NCI-H187 (cell line): Measurements from ENCODE around the gene SPRR2F.
A peak's percentile ranks its signal among the peaks of the same experiment; 100 is the strongest.
"Not testable (repeated sequence)": the region's sequence is repeated elsewhere in the genome, so short reads cannot be mapped to it uniquely, and the experiment has no call there.

Experiments used
- DNase-seq, 2 experiments: peaks; one replicate each; lab custom pipeline; 2025; lab: John Stamatoyannopoulos, UW

The SPRR2F gene, protein sequence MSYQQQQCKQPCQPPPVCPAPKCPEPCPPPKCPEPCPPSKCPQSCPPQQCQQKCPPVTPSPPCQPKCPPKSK

DNA sequence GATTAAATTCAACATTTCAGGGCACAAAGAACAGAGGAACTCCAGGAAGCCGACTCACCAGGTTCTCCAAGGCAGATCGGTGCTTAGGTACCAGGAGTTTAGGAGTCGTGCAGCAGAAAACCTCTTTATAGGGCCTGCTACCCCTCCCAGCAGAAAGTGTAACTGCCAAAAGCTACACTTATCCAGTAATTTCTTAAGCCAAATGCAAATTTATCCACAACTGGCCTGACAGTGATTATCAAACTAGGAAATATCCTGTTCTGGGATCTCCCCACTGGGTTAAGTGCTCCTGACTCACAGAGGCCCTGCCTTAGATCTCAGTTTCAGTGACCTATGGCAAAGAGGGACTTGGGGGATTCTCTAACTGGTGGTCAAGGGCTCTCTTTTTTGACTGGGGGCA, at the start of gene SPRR2F:
SPRR2F (minus strand) TSS at position 101 of the 400 bp plus-strand sequence. CDS start 783 bp downstream, outside the sequence.
- no peak for DNase-seq

- DNase-seq: no peak
Observed at GRCh38 chr1:153155541-153155940, 42.2 kb upstream of the SPRR2F start.

GRCh38 chr1:153152481-153152880, 39.2 kb upstream of the SPRR2F start:
- no peak for DNase-seq

DNA sequence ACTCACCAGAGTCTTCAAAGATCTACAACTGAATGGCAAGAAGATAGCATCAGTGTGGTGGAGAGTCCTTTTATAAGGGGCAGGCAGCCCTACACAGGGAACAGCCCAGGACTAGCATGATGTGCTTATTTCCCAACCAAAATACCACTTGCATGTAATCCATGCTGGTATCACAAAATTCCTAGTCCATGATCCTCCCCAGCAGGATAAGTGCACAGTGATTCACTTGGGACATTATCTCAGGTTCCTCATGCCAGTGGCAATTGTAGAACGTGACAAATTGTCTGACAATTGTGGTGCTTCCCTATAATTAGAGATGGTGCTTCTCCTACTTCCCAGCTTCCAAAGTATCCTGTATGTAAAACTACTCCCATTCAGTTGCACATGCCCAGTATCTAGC, 37.5 kb upstream of the SPRR2F start, which contains the start of gene SPRR2G:
SPRR2G (minus strand) TSS at position 45 of the 400 bp plus-strand sequence. CDS start 780 bp downstream, outside the sequence.
- DNase-seq: no peak

GRCh38 chr1:153141377-153141776, 28.1 kb upstream of the SPRR2F start:
- DNase-seq: no peak

- DNase-seq: no peak
Observed at GRCh38 chr1:153140484-153140883, 27.2 kb upstream of the SPRR2F start.

DNA sequence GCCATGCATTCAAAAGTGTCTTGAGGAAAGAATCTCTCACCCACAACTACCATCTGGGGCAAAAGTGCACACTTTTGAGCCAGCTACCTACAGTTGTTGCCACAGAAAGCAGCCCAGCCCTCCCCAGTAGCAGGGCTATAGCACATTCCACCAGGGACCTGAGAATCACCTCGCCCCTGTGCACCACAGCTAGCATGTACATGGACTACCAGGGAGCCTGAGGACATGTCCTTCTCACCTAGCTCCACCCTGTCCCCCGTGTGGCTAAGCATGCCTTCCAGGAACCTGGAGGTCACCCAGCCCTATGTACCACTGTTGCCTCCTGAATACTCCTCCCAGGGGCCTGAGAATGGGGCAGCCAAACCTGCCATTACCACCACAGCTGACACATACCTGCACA, 20.4 kb upstream of the SPRR2F start:
- no peak for DNase-seq

- DNase-seq: no peak
Observed at GRCh38 chr1:153133267-153133666, 20.0 kb upstream of the SPRR2F start.

GRCh38 chr1:153128688-153129087, 15.4 kb upstream of the SPRR2F start:
- not testable (repeated sequence) for DNase-seq

DNA sequence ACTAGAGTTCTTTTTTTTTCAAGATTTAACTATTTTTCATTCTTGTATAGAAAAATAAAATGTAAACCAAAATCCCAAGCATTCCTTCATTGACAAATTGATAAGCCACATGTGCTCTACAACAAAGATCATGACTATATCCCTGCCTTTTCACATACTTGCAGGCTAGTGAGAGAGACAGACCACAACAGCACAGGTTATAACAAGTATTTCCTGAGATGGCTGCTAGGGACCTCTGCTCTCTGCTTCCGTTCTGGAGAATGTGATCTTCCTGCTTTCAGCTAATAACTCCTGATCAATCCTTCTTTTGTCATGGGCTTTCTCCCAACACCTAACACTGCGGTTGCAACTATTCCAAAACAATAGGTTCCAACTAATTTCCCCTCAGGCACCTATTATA, 14.0 kb upstream of the SPRR2F start:
- DNase-seq: no peak

- no peak for DNase-seq
Observed at GRCh38 chr1:153125536-153125935, 12.2 kb upstream of the SPRR2F start.

- DNase-seq: not testable (repeated sequence)
Observed at GRCh38 chr1:153123793-153124192, 10.5 kb upstream of the SPRR2F start.

GRCh38 chr1:153122831-153123421, 9.6 kb upstream of the SPRR2F start:
- peak; percentile 89 to 93 for DNase-seq

GRCh38 chr1:153120945-153121344, 7.6 kb upstream of the SPRR2F start:
- no peak for DNase-seq

DNA sequence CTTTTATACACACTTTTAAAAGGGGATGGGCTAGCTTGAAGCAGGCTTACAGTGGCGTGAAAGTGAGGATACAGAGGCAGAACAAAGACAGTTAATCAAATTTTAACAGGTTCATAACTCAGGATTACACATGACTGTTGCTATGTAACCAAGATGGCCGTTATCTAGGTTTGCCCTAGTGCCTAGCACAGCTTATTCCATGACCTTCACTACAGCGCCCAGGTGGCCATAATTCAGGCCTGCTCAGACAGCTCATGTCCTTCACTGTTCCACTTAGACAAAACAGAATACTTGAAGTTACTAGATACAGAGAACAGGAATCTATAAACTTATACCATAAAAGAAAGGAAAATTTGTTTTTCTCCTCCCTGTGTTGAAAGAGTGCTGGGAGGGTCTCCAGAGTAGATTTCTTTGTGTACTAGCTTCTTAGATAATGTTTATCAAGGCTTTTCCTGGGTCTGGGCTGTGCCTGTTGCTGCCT, 6.2 kb upstream of the SPRR2F start:
- DNase-seq: peak; percentile 68 to 73

- DNase-seq: not testable (repeated sequence)
Observed at GRCh38 chr1:153115264-153115663, 1.9 kb upstream of the SPRR2F start.

GRCh38 chr1:153112454-153112853, 862 bp downstream of the SPRR2F start:
- not testable (repeated sequence) for DNase-seq

- DNase-seq: no peak
Observed at GRCh38 chr1:153100245-153100644, 13.1 kb downstream of the SPRR2F start.

GRCh38 chr1:153099461-153100045, 13.8 kb downstream of the SPRR2F start:
- no peak for DNase-seq

DNA sequence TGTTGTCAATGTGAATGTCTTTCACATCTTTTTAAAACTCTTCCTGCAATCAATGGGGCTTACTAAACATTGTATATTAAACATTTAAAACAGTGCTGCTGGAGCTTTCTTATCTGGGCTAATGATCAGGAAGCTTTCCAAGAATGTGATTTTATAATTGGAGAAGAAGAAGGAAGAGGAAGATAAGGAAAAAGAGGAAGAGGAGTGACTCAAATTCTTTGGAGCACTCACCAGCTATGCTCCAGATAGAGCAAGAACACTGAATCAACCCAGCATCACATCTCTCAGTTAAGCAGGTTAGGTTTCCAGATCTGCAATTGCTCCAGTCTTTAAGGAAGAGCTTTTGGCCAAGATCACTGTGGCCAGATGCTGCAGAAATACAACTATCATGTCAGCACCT, 17.6 kb downstream of the SPRR2F start:
- DNase-seq: no peak

DNA sequence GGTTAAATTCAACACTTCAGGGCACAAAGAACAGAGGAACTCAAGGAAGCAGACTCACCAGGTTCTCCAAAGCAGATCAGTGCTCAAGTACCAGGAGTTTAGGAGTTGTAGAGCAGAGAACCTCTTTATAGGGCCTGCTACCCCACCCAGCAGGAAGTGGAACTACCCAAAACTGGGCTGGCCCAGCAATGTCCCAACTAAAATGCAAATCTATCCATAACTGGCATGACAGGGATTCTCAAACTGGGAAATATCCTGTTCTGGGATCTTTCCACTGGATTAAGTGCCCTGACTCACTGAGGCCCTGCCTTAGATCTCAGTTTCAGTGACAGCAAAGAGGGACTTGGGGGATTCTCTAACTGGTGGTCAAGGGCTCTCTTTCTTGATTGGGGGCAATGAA, 18.9 kb downstream of the SPRR2F start, which contains the start of gene SPRR2E:
SPRR2E (minus strand) TSS at position 101 of the 400 bp plus-strand sequence. CDS start 775 bp downstream, outside the sequence.
- no peak for DNase-seq

DNA sequence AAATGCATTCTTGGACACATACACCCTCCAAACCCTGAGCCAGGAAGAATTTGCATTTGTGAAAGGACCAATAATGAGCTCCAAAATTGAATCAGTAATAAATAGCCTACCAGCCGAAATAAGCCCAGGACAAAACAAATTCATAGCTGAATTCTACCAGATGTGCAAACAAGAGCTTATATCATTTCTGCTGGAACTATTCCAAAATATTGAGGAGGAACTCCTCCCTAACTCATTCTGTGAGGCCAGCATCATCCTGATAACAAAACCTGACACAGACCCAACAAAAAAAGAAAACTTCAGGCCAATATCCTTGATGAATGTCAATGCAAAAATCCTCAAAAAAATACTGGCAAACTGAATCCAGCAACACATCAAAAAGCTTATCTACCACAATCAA, 25.7 kb downstream of the SPRR2F start:
- no peak for DNase-seq

DNA sequence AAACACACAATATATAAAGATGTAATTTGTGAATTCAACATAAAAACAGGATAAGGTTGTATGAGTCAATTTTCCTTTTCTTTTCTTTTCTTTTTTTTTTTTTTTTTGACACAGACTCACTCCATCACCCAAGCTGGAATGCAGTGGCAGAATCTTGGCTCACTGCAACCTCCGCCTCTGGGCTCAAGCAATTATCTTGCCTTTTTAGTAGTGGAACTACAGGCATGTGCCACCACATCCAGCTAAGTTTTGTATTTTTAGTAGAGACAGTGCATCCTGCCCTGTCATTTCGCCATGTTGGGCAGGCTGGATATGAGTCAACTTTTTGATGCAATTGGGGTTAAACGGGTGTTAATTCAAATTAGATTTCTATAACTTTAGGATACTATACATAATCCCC, 31.6 kb downstream of the SPRR2F start:
- DNase-seq: no peak
